Measurements from ENCODE around the gene GAPVD1.
"Not testable (repeated sequence)": the region's sequence is repeated elsewhere in the genome, so short reads cannot be mapped to it uniquely, and the experiment has no call there.

The GAPVD1 gene

GRCh38 chr9:125374443-125375309 lies 113.0 kb downstream of the GAPVD1 start:
- peak; percentile 63 for DNase-seq (ENCODE audit: low spot score)

- no peak for DNase-seq (ENCODE audit: low spot score)
Observed at GRCh38 chr9:125375820-125376219, 114.2 kb downstream of the GAPVD1 start.

GRCh38 chr9:125376261-125377226 lies 114.9 kb downstream of the GAPVD1 start:
- DNase-seq (ENCODE audit: low spot score) = no peak

GRCh38 chr9:125377584-125378250 lies 116.1 kb downstream of the GAPVD1 start:
- no peak for DNase-seq (ENCODE audit: low spot score)

- DNase-seq (ENCODE audit: low spot score) = no peak
Observed at GRCh38 chr9:125378778-125379177, 117.2 kb downstream of the GAPVD1 start.

- DNase-seq (ENCODE audit: low spot score) = no peak
Observed at GRCh38 chr9:125379208-125379607, 117.6 kb downstream of the GAPVD1 start.

- no peak for DNase-seq (ENCODE audit: low spot score)
Observed at GRCh38 chr9:125380406-125380805, 118.8 kb downstream of the GAPVD1 start.

GRCh38 chr9:125387861-125388524 lies 126.4 kb downstream of the GAPVD1 start:
- no peak for DNase-seq (ENCODE audit: low spot score)

- DNase-seq (ENCODE audit: low spot score) = no peak
Observed at GRCh38 chr9:125388978-125389377, 127.4 kb downstream of the GAPVD1 start.

- DNase-seq (ENCODE audit: low spot score) = no peak
Observed at GRCh38 chr9:125391704-125392103, 130.1 kb downstream of the GAPVD1 start.

GRCh38 chr9:125393426-125393825 lies 131.8 kb downstream of the GAPVD1 start:
- no peak for DNase-seq (ENCODE audit: low spot score)

- no peak for DNase-seq (ENCODE audit: low spot score)
Observed at GRCh38 chr9:125396799-125397198, 135.2 kb downstream of the GAPVD1 start.

- DNase-seq (ENCODE audit: low spot score) = no peak
Observed at GRCh38 chr9:125397736-125398135, 136.1 kb downstream of the GAPVD1 start.

GRCh38 chr9:125398243-125398642 lies 136.6 kb downstream of the GAPVD1 start:
- no peak for DNase-seq (ENCODE audit: low spot score)

GRCh38 chr9:125399165-125399564 lies 137.5 kb downstream of the GAPVD1 start:
- no peak for DNase-seq (ENCODE audit: low spot score)

- no peak for DNase-seq (ENCODE audit: low spot score)
Observed at GRCh38 chr9:125399666-125400065, 138.0 kb downstream of the GAPVD1 start.

GRCh38 chr9:125400232-125400631 lies 138.6 kb downstream of the GAPVD1 start:
- not testable (repeated sequence) for DNase-seq (ENCODE audit: low spot score)

GRCh38 chr9:125400725-125401716 lies 139.4 kb downstream of the GAPVD1 start:
- DNase-seq (ENCODE audit: low spot score) = no peak

GRCh38 chr9:125404733-125405132 lies 143.1 kb downstream of the GAPVD1 start:
- no peak for DNase-seq (ENCODE audit: low spot score)
